Choroid plexus epithelial cell (primary cell): Measurements from ENCODE around the gene ZNRF3.

Experiments used
- DNase-seq: peaks from one replicate; pipeline ENCODE4 v3.0.0-alpha.2; 2010; ENCODE audit warnings: low read depth
- H3K4me3 ChIP-seq: 2 replicates; pipeline ENCODE4 v1.5.1; 2011; ENCODE audit warnings: low read depth, mild to moderate bottlenecking, control low read depth, low read length, moderate library complexity
- TF ChIP-seq, protein P1 (sequence below): conservative IDR thresholded peaks from 2 replicates; pipeline ENCODE4 v1.5.1; 2011; ENCODE audit warnings: low read depth, mild to moderate bottlenecking, control low read depth, inconsistent platforms, low read length, moderate library complexity

ZNRF3 gene

DNA sequence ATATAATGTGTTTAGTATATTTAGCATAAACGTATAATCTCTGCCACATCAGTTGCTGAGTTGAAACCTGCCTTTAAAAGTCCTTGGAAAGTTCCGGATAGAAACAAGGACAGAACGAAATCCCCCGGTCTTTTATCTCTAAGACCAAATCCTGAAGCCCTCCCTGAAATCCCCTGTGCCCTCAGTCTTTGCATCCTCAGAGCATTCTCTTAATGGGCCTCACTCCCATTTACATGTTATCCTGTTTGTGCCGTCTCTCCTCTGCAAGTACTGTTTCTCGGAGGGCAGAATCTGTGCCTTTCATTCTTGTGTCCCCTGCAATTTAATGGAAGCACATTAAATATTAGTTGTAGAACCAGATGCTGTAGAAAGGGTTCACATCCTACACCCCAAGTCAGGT is 56.0 kb downstream of the ZNRF3 start:
- TF ChIP-seq, protein P1, sequence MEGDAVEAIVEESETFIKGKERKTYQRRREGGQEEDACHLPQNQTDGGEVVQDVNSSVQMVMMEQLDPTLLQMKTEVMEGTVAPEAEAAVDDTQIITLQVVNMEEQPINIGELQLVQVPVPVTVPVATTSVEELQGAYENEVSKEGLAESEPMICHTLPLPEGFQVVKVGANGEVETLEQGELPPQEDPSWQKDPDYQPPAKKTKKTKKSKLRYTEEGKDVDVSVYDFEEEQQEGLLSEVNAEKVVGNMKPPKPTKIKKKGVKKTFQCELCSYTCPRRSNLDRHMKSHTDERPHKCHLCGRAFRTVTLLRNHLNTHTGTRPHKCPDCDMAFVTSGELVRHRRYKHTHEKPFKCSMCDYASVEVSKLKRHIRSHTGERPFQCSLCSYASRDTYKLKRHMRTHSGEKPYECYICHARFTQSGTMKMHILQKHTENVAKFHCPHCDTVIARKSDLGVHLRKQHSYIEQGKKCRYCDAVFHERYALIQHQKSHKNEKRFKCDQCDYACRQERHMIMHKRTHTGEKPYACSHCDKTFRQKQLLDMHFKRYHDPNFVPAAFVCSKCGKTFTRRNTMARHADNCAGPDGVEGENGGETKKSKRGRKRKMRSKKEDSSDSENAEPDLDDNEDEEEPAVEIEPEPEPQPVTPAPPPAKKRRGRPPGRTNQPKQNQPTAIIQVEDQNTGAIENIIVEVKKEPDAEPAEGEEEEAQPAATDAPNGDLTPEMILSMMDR: no peak
- no peak for DNase-seq
- no peak overlapping the region for H3K4me3 ChIP-seq

DNA sequence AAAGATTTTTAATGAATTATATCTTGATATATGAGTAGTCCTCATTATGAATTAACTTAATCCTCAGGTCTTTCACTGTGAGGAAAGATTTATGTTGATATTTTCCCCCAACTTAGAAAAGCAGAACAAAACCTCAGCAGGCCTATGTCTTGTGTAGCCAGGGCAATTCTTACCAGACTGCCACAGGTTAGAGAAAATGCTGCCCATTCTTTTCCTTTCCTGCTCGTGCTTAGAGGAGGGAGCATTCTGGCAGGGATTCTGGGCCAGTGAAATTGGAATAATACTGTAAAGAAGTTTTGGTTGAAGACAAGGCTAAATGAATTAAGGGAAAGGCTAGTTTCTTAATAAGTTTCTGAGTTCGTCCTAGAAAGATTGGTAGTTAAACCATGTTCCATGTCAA is 56.6 kb downstream of the ZNRF3 start:
- DNase-seq: no peak
- TF ChIP-seq, protein P1: no peak
- H3K4me3 ChIP-seq: no peak overlapping the region

DNA sequence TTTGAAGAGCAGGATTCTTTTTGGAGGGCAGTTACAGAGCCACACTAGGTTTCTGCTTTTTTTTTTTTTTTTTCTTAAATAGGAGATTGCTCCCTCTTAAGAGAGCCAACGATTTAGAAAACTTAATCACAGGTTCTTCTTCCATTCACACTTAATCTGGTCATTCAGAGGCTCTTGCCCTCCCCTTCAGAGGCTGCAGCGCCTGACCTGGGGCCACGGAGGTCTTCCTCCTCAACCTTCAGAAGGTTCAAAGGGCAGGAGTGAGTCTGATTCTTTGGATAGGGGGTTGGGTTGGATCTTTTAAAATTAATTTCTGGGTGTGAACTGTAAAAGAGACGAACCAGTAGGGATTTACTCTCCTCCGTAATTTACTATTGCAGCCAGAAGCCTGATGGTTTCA is 57.1 kb downstream of the ZNRF3 start:
- TF ChIP-seq, protein P1: no peak
- no peak overlapping the region for H3K4me3 ChIP-seq
- no peak for DNase-seq

DNA sequence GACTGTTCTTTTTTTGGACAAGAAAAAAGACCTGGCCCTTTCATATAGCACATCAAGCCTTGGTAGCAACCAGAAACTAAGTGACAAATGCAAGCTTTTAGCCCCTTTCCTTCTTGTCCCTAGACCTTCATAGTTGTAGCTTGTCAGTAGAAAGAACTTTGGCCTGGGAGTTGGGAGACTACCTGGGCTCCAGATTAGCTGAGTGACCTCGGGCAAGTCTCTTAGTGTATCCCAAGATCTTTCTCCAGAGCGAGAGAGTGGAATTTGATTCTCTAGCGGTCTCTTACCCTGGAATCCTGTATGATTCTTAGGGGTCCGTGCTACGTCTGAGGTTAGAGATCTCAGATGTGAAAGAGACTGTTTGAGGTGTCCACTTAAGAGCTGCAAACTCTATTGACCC is 59.0 kb downstream of the ZNRF3 start:
- TF ChIP-seq, protein P1: no peak
- H3K4me3 ChIP-seq: no peak overlapping the region
- no peak for DNase-seq

DNA sequence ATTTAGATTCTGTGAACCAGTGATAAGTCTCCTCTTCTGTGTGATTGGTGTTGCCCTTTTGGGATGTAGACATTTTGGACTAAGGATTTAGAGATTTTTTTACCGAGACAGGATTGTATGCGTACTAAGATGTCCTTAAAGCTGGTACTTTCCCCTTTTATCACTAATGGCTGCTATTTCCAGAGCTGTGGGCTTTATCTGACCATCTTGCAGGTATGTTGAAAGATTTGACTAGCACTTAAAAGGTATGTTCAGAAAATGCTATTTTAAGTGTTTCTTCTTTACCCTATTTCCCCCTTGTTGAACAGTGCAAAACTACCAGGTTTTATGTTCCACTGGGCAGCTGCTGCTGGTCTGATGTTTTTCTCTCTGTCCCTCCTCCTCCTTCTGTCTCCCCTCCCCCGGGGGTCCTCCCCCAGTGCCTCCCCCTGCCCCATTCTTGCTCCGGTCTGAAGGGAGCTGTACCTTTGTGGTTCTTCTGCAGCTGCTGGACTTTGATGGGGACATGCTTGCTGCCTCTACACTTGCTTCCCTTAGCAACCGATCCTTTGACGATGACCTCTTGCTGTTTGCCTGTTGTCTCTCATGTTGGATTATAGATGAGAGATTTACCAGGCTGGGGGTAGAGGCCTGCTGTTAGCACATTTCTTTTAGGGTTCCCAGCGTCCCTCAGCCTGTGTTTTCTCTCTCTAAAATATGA is 59.6 kb downstream of the ZNRF3 start:
- no peak overlapping the region for H3K4me3 ChIP-seq
- no peak for DNase-seq
- TF ChIP-seq, protein P1: no peak

DNA sequence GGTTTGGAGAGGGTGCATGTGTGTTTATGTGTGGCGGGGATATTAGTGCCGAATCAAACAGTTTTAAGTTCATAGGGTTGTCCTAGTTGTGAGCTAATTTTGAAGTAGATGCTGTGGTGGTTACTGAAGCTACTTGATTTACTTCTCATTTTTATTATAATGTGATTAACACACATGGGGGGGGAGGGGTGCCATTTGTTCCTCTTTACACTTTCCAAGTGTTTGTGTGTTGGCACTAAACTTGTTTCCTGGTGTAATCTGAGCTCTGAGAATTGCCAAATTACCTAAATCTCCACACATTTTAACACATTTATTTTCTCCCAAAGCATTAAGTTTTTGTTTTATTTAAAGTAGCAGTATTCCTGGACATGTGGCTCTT is 60.1 kb downstream of the ZNRF3 start:
- DNase-seq: no peak

DNA sequence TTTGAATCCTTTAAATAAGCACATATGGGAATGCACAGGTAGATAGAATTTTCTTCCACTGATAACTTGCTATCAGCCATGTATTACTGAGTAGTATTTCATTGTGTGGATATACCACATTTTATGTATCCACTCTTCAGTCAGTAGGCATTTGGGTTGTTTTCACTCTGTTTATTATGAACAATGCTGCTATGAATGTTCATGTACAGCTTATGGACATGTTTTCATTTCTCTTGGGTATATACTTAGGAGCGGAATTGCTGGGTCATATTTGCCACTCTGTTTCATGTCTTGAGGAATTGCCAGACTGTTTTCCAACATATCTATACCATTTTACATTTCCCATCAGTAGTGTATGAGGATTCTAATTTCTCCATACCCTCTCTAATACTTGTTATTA is 63.8 kb downstream of the ZNRF3 start:
- no peak overlapping the region for H3K4me3 ChIP-seq
- TF ChIP-seq, protein P1: no peak
- no peak for DNase-seq

More for the DNA sequence above, 60.1 kb downstream of the ZNRF3 start:
- TF ChIP-seq, protein P1: no peak
- H3K4me3 ChIP-seq: no peak overlapping the region
